NCI-H1436 treated with DMSO at 0.1 percent for 48 hours (cell line): ENCODE measurements around the gene IGSF22.

Experiments
- DNase-seq: peaks from one replicate; lab custom pipeline; 2025; lab: John Stamatoyannopoulos, UW

Gene IGSF22

DNA sequence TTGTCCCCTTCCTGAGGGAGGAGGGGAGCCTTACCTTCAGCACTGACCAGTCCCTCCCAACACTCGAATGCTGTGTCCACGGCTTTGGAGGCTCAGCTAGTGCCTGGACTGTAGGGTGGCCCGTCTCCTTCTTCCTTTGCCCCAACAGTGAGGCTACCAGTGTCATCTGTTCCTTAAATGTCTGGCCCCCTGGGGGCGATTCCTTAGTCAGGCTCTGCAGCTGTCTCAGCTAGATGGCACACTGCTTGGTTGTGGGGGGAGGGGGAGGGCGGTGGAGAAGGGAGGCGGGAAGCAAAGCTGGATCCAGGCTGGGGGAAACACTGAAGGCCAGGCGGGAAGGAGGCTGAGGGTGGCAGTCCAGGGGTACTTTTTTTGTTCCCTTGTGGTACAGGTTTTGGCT is at the start of gene IGSF22:
Gene IGSF22 (minus strand): TSS at position 149 of the 400 bp plus-strand sequence. CDS start 1,952 bp downstream, outside the sequence.
- no peak for DNase-seq

DNA sequence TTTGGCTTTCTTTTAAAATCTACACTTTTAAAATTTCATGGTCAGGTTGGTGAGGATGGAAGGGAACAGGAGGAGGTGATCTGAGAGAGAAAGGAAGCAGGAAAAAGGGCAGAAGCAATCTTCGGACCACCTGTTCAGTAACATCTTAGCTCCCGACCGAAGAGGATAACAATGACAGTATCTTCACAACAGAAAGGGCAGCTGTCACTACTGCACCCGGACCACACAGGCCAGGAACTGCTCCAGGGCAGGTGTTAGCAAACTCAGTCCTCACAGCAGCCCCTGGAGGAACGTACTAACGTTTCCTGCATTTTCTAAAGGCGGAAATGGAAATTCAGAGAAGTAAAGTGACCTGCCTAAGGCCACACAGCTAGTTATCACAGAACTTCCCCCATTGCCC is 48.8 kb upstream of the IGSF22 start:
- no peak for DNase-seq

DNA sequence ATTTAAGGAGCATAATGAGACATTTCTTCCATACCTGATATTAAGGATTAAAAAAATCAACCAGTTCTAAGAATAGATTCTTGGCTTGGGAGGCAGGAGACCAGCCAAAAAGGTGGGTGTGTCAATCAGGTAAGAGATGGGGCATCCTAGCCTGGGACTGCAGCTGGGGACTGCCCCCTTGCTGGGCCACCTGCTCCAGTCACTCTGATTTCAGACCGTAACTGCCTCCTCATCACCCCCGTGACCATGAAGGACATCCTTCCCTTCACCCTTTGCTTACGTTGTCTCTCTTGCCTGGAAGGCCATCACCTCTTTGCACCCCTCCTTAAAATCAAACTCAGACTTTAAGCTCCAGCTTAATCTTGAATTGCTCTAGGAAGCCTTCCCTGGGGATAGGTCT is 47.7 kb upstream of the IGSF22 start:
- DNase-seq = no peak

DNA sequence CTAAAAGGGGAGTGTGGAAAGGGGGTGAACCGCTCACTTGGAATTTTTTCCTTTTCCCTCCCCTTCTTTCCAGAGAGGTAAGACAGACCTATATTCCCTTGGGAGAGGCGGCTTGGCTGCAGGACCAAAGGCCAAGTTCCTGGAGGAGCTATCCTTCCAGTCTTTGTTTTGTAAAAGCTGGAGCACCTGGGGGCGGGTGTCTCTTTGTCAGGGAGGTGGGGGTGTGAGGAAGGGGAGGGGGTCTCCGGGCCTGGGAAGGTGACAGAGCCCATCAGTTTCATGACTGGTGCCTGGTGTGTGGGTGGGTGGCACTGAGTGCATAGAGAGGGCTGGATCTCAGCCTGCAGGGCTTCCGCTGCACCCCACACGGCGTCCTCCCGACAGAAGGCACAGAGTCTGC is 47.1 kb upstream of the IGSF22 start:
- DNase-seq = no peak

DNA sequence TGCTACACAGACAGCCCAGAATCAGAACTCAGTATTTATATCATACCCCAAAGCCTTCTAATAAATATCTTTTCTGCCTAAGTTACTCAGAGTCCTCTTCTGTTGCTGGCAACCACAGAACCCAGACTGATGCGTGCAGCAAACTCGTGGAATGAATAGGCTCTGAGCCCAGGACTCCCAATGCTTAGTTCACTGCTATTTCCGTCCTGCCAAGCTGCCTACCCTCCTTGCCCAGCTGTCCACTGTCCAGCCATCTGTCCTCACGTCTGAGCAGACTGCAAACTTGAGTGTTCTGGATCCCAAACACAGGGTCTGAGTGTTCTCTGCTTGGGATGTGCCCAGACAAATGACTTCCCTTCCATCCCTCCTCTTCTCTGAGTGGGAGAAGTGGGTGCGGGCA is 46.2 kb upstream of the IGSF22 start:
- DNase-seq = no peak

DNA sequence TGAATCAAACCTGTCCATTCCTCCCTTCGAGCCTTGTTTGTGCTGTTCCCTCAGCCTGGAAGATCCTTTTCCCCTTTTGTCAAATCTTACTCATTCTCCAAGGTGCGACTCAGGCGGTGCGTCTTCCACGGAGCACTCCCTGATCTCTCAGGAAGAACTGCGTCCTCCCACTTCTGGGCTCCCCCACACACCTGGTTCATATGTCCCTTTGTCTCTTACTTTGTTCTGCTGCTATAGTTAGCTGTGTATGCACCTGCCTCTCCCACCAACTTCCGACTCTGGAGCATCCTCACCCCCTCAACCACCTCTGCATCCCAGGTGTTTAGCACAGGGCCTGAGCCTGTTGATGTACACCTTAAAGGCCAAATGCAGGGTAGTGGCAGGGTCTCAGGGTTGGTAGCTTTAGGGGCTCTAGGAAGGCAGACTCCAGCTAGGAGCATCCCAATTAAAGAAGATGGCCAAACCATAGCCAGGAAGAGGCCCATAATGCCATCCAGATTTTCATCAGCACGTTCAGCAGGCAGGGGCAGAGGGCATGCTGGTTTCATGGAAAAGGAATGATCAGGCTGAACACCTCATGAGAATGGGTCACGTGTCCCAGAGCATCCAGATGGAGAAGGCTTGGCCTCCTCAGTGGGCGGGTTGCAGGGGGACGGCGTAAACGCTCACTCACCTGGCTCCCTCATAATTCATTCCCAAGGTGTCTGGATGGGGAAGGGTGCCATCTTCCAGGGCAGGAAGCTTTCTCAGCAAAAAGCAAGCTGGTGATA is 45.5 kb upstream of the IGSF22 start:
- DNase-seq = no peak

DNA sequence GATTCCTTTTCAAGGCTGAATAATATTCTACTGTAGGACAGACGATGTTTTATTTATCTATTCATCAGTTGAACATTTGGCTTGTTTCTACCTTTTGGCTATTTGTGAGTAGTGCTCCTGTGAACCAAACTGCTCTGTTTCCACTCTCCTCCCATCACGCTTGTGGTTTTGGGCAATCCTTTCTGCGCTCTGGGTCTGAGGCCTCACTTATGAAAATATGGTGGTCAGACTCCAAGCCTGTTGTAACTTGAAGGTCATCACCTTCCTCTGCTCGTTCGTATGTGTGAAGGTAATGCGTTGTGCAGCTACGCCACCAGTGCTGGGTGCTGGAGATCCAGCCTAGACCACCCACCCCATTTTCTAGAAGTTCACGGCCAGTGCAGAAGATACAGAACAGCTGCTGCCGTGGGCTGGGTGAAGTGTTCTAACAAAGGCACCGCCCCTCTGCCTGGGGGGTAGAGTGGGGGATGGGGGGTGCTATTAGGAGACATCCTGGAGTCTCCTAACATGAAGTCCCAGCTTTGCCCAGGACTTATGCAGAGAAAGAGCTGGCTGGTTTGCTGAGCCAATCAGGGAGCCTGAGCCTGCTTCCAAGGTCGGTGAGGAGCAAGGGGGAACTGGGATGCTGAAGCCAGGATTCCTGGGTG is 44.6 kb upstream of the IGSF22 start:
- no peak for DNase-seq

DNA sequence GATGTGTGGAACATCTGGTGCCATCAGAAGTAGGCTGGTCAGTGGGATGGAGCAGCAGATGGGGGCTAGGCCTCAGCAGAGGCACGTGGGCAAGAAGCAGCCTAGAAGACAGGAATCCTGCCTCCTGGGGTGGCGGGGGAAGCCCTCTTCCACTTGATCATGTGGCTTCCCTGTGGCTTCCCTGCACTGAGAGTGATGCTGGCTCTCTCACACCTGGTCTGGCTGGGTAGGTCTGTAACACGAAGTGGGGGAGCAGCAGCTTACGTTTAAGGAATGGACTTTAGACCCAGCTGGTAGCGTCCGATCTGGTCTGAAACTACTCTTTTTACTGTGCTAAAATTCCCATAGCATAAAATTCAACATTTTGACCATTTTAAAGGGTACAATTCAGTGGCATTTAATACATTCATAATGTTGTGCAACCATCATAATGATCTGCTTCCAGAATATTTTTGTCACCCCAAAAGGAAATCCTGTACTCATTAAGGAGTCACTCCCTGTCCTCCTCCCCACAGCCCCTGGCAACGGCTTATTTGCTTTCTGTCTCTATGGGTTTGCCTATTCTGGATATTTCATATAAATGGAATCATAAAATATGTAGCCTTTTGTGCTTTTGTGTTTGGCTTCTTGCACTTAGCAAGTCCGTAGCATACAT is 43.9 kb upstream of the IGSF22 start:
- DNase-seq = no peak

DNA sequence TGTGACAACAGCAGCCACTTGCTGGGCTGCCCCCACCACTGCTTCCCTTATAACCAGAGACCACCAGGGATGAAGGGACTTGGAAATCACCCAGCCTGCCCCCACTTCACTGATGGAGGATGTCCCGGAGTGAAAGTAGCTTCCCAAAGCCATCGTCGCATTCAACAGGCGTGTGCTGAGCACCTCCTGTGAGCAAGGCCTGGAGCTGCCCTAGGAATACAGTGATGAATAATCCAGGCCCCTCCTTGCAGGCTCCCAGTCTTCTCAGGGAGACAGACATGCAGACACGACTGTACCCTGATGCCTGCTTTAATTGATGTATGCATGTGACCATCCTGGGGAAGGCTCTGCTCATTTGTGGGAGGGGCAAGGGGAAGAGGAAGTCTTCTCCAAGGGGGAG is 43.0 kb upstream of the IGSF22 start:
- no peak for DNase-seq

DNA sequence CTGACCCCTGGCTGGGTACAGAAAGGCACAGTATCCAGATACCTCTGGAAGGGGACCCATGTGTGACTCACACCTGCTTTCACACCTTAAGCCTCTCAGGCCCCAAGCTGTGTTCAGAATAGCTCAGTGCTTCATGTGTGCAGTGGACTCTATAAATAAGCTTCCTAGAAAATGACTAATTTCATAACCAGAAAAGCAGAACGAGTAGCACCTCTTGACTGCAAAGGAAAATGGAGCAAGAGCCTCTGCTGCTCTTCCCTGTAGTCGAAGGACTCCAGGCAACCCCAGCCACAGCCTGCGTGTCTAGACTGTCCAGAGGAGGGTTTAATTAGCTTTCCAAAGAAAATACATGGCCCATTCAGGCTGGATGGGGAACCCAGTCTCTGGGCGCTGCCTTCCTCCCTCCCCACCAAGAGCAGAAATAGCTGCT is 42.5 kb upstream of the IGSF22 start:
- no peak for DNase-seq

DNA sequence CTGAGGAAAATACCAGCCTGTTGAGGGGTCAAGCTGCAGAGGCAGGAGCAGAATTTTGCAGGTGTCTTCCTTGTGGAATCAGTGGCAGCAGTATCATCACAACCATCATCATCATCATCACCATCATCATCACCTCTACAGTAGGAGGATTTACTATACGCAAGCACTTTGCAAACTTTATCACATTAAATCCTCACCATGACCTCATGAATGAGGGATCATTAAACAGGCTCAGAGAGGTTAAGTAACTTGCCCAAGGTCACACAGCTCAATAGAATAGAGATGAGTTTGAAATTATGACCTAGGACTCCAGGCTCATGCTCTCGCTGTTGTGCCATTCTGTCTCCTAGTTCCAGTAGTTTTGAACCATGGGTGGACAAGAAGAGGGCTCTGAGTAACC is 40.0 kb upstream of the IGSF22 start:
- no peak for DNase-seq

DNA sequence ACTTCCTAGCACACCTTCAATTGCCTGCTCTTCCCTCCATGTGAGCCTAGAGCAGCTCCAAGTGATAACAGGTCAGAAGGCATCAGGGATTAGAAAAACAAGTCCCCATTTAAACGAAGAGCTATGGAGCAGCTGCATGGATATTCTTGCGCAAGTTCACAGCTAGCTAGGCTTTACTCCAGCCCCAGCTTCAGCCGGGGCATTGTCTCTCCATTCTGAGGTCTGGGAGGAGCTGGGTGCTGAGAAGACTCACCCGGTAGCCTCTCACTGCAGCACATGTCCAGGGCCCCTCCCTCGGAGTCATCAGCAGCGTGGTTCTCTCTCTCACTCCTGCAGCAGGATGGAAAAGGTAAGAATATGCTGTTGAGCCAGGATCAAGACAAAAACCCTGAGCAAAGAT is 39.6 kb upstream of the IGSF22 start:
- no peak for DNase-seq

DNA sequence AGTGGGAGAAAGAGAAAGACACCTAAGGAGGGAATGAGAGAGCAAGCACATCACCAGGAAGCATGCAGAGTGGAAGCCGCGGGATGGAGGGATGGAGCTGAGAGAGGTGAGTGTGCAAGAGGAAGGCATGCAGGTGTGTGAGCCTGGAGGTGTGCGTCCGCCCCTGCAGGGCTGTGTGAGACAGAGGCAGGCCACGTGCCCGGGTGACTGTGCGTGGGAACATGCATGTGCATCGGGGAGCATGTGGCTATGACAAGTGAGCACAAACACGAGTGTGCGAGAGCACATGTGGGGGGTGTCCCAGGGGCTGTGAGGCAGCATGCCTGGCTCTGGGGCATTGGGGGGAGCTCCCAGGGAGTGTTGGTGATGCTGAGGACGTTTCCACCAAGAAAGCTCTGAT is 35.8 kb upstream of the IGSF22 start:
- no peak for DNase-seq

DNA sequence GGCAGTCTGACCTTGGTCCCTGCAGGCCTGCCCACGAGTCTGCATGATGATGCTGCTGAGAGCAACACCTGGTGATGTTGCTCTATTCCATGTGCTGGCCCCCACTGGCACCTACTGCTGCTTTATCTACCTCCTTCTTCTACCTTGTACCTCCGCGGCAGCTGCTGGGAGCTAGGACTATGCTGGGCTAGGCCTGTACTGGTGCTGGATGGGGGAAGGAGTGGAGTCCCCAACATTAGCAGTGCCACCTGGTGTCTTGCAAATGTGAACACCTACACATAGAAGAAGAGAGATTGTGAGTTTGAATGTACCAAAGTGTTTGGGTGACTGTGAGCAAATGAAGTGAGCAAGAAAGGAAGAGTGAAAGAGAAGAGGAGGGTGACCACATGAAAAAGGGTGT is 35.2 kb upstream of the IGSF22 start:
- DNase-seq = no peak

DNA sequence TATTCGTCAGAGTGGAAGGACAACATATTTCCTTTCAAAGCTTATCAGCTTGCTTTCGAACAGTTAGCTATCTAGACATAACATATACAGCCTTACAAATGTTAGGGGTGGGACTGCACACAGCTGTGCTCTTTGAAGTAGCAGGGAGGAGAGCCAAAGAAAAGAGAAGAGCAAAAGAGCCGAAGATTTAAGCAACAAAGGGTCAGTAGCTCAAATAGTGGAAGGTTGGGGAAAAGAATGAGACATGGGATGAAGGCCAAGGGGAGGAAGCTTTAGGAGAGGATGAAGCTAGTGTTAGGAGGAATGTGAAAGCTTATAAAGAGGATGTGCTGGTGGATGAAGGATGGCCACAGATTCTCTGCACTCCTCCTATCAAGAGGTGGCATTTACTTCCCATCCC is 31.8 kb upstream of the IGSF22 start:
- no peak for DNase-seq

DNA sequence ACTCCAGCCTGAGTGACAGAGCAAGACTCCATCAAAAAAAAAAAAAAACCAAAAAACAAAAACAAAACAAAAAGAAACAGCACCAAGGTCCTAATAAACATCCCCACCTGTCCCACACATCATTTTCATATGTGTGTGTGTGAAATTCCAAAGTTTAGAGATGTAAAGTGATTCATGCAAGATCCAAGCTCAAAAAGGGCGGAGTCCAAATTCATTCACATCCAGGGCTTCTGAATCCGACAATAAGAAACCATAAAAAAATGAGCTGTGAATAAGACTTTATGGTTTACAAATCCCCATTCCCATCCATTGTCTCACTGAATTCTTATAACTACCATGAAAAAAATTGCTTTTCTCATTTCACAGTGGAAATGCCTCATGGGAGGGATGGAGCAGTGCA is 30.9 kb upstream of the IGSF22 start:
- no peak for DNase-seq

DNA sequence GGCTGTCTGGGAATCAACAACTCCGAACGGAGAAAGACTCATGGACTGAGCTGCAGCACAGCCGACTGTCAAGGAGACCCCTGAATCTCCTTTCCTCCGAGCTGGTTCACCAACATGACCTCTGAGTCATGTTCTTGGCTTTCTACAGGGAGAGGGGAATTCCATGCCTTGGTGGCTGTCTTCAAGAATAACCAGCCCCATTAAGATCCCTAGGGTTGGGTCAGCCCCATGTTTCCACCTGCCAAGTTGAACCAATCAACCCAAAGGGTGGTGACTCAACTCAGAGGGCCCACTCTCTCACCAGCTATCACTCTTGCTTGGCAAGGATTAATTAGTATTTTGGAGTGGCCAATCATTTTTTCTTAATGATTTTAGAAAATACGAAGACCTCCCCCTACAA is 28.3 kb upstream of the IGSF22 start:
- DNase-seq = no peak

DNA sequence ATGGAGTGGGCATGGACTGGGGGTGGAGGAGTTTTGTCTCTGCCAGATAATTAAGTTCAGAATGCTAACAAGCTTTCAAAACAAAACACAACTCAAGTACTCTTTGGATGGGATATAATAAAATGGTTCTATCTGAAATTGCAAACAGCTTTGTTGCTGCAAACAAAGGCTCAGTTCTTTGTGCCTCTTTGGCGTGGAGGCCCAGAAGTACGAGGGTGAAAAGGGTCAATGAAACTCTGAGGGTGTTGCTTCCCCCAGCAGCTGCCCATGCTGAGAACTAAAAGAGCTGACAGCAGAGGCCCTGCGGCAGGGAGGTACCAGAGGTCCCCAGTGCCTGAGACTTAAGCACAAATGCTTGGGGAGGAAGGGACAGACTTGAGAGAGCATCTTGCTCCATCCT is 26.5 kb upstream of the IGSF22 start:
- no peak for DNase-seq

DNA sequence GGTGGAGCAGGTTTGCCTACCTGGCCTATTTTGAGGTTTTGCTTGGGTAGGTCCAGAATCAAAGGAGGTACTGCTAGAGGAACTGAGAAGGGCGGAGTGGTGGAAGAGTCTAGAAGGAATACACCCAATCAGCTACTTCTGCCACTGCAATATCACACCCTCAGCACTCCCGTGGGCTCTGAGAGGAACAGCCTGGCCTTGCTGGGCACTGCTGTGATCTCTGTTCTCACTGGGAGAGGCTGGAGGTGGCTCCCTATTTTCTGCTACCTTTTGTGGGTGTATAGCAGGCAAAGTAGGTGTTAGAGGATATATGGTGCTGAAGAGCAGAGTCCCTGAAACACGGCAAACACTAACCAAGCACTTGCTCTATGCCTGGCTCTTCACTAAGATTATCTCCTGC is 25.0 kb upstream of the IGSF22 start:
- DNase-seq = no peak

DNA sequence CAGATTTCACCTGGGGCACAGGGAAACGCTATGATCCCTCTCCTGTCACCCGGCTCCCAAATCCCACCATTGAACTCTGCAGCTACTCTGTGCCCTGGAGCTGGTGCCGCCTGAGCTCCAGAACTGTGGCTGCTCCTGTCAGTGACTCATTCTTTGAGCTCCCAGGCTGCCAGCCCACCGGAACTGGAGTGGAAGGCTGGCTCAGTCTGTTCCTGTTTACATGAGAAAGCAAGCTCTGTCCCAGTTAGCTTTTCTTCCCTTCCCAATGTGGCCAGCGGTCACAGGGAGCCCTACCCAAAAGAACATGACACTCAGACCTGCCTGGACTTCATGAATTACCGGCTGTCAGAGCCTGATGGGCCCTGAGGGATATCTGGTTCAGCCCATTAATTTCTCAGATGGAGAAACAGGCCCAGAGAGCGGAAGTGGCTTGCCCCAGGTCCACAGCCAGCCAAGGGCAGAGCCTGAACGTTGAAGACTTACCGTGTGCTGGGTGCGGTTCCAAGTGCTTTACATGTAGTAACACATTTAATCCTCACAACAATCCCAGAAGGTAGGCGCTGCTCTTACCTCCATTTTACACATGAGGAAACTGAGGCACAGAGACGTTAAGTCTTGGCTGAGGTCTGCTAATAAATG is 23.8 kb upstream of the IGSF22 start:
- DNase-seq = no peak

DNA sequence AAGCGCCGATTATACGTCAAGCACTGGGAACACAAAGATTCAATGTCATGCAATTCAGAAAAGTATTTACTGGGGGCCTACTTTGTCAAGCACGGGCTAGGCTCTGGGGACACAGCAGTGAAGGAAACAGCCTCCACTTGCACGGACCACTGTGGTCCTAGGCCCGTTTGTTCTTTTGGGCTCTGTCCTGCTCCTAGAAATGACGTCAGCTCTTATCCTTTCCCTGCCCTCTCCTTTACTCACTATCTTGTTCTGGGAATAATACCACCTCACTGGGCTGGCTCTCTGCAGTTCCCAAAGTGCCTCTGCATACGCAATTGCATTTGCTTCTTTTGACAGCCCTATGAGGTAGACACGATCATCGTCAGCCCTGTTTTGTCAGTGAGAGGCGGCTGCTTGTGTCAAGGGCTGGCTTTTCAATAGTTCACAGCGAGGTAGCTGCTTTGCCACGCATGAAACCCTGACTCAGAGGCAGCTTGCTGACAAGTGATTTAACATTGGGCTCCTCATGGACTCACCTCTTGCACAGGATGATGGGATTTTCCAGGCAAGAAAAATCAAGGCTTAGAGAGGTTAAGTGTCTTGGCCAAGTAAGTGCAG is 22.9 kb upstream of the IGSF22 start:
- no peak for DNase-seq

DNA sequence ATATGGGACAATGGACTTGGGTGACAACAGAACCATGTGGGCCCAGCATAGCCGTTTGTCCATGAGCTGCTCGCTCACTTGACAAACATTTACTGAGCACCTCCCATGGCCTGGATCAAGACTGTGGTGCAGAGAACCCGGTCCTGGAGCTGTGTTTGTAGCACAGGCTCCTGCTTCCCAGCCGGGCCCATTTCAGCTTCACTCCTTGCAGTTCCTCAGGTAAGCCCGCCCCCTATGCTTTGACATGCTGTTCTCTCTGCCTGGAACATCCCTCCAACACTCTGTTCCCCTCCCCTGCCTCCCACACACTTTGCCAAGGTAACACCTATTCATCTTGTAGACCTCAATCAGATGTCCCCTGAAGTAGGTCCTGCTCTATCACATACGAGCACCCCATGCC is 19.3 kb upstream of the IGSF22 start:
- DNase-seq = no peak
